ENCODE results near the gene PLCB2. TPM values are rescaled to one million over a fixed set of nuclear protein-coding genes. Genes with fewer than 3 reads are reported as not detected.

PLCB2 gene
- total RNA-seq, 3 donors from 2014 or later, result 9.9 to 21.8 (median 17.4) TPM

- no peak for DNase-seq
- Histone ChIP-seq H3K4me3 (no peak overlapping the region), H3K4me1 (ENCODE audit: low read depth) (peaks cover 7% of the 10 kb centered on the region), H3K9me3 (no peaks in the 10 kb centered on the region), H3K36me3 (ENCODE audit: low read depth) (no peaks in the 10 kb centered on the region)
- no peak for ATAC-seq
- TF ChIP-seq CTCF (IDR thresholded peaks at IDR 0.05), result no peak
- intact Hi-C loops (cut with DNase I, micrococcal nuclease), result no loop called here
Measured at GRCh38 chr15:40241269-40242212, 66.2 kb downstream of the PLCB2 start.

- no peak for ATAC-seq
- Histone ChIP-seq H3K4me1 (ENCODE audit: low read depth) (peaks cover 7% of the 10 kb centered on the region), H3K36me3 (ENCODE audit: low read depth) (no peaks in the 10 kb centered on the region), H3K4me3 (no peak overlapping the region), H3K9me3 (no peaks in the 10 kb centered on the region)
- no peak for DNase-seq
- no peak for TF ChIP-seq CTCF (IDR thresholded peaks at IDR 0.05)
- intact Hi-C loops (cut with DNase I, micrococcal nuclease), result no loop called here
Measured at GRCh38 chr15:40240619-40241221, 67.0 kb downstream of the PLCB2 start.

- Histone ChIP-seq H3K4me1 (ENCODE audit: low read depth) (peaks cover 7% of the 10 kb centered on the region), H3K4me3 (no peak overlapping the region), H3K36me3 (ENCODE audit: low read depth) (no peaks in the 10 kb centered on the region), H3K9me3 (no peaks in the 10 kb centered on the region)
- no peak for TF ChIP-seq CTCF (IDR thresholded peaks at IDR 0.05)
- intact Hi-C loops (cut with DNase I, micrococcal nuclease), result no loop called here
- ATAC-seq, result no peak
- peak in 1 of 3 donors; percentile 40 for DNase-seq
Measured at GRCh38 chr15:40239693-40240618, 67.8 kb downstream of the PLCB2 start.

- ATAC-seq (no peak), DNase-seq (no peak)
- H3K9me3 ChIP-seq, result no peaks in the 10 kb centered on the region
- no peak for TF ChIP-seq CTCF (IDR thresholded peaks at IDR 0.05)
- no peaks in the 10 kb centered on the region for H3K36me3 ChIP-seq (ENCODE audit: low read depth)
- H3K4me3 ChIP-seq, result no peak overlapping the region
- intact Hi-C loops (cut with DNase I, micrococcal nuclease), result no loop called here
- peaks cover 7% of the 10 kb centered on the region for H3K4me1 ChIP-seq (ENCODE audit: low read depth)
Measured at GRCh38 chr15:40239404-40239692, 68.4 kb downstream of the PLCB2 start.

GRCh38 chr15:40238532-40239403, 69.0 kb downstream of the PLCB2 start, which contains the start of gene PAK6:
TSS of gene PAK6 (plus strand) at chr15:40239063. CDS start at chr15:40264786, 25,723 bp downstream.
- no peaks in the 10 kb centered on the region for H3K9me3 ChIP-seq
- ATAC-seq (peak; percentile 84), DNase-seq (peak; percentile 39 to 65 (median 64))
- intact Hi-C loops (cut with DNase I, micrococcal nuclease), result no loop called here
- no peak for TF ChIP-seq CTCF (IDR thresholded peaks at IDR 0.05)
- H3K4me1 ChIP-seq (ENCODE audit: low read depth), result peaks cover 7% of the 10 kb centered on the region
- no peak within 1 kb of the TSS for H3K4me3 ChIP-seq
- H3K36me3 ChIP-seq (ENCODE audit: low read depth), result no peaks in the 10 kb centered on the region

All from mucosa of descending colon (tissue), 3 donors.